ENCODE results near the gene HIRA. TPM values are rescaled to one million over a fixed set of nuclear protein-coding genes. Genes with fewer than 3 reads are reported as not detected.

The HIRA gene
- total and polyA plus RNA-seq, 2 of the 8 experiments (the other 6 are each of a cell fraction or from before 2014, with no cell fraction given) = 34.9 to 67.2 TPM

GRCh38 chr22:19401483-19401882 lies 30.1 kb downstream of the HIRA start:
- Histone ChIP-seq H4K91ac (replicated peaks; ENCODE audit: insufficient read length, low read length) (no peak overlapping the region), H2BK120ac (replicated peaks; ENCODE audit: low read depth, low read length) (no peak overlapping the region), H3K4me3 (ENCODE audit: extremely low read depth in 1 of 4, insufficient read depth in 2 of 4, low read depth in 3 of 4, low read length in 4 of 4) (no peak overlapping the region), H3K23ac (ENCODE audit: insufficient read length) (no peak overlapping the region), H3K4ac (replicated peaks; ENCODE audit: insufficient read length, low read depth, low read length) (no peak overlapping the region), H3K36me3 (ENCODE audit: control insufficient read depth in 2 of 4, insufficient read depth in 4 of 4, low read length in 3 of 4) (peaks cover 11 to 41% (median 28%) of the 10 kb centered on the region in 4 experiments; a peak in 7 of 8 replicates), H3K27me3 (replicated peaks in 1 of 4; ENCODE audit: control insufficient read depth in 3 of 4, extremely low read depth in 1 of 4, insufficient read depth in 3 of 4, low read length in 3 of 4) (no peaks in the 10 kb centered on the region), H4K8ac (ENCODE audit: extremely low read depth, insufficient read depth, low read length) (no peak overlapping the region), H3K4me1 (replicated peaks in 1 of 4; ENCODE audit: control insufficient read depth in 3 of 4, insufficient read depth in 4 of 4, low read length in 3 of 4) (no peaks in the 10 kb centered on the region), H2AK5ac (ENCODE audit: low read depth, low read length) (no peak overlapping the region), H2BK12ac (ENCODE audit: low read depth, low read length) (no peak overlapping the region), H2BK5ac (ENCODE audit: low read depth, low read length) (no peak overlapping the region), H3K14ac (ENCODE audit: insufficient read length) (no peak overlapping the region), H3K4me2 (ENCODE audit: insufficient read depth in 1 of 2, low read depth in 2 of 2, low read length in 2 of 2) (no peak overlapping the region), H3K79me1 (ENCODE audit: low read depth, low read length) (no peaks in the 10 kb centered on the region), H2BK15ac (ENCODE audit: low read length) (no peak overlapping the region), H2BK20ac (ENCODE audit: low read length) (no peak overlapping the region), H2AFZ (ENCODE audit: low read length) (no peak overlapping the region), H3K9ac (replicated peaks in 1 of 4; ENCODE audit: extremely low read depth in 1 of 4, low read depth in 3 of 4, low read length in 3 of 4) (no peak overlapping the region), H4K5ac (ENCODE audit: insufficient read length, low read depth, low read length) (no peak overlapping the region), H3K79me2 (ENCODE audit: control insufficient read depth in 1 of 2, insufficient read depth in 2 of 2, low read length in 2 of 2) (no peaks in the 10 kb centered on the region), H3K23me2 (ENCODE audit: low read depth, low read length) (no peaks in the 10 kb centered on the region), H3K18ac (ENCODE audit: extremely low read depth, low read length) (no peak overlapping the region), H3K56ac (replicated peaks; ENCODE audit: insufficient read length, low read depth, low read length) (no peak overlapping the region), H3K27ac (ENCODE audit: low read depth, low read length) (no peak overlapping the region), H3K9me3 (ENCODE audit: insufficient read depth in 2 of 2, low read depth in 1 of 2, low read length in 1 of 2) (no peaks in the 10 kb centered on the region), H4K20me1 (replicated peaks in 1 of 2; ENCODE audit: control insufficient read depth in 1 of 2, insufficient read depth in 2 of 2, low read length in 2 of 2) (peaks cover 0 to 9% of the 10 kb centered on the region in 2 experiments)
- WGBS, 2 experiments (ENCODE audit: extremely low coverage in 1 of 2, insufficient coverage in 1 of 2, insufficient read length in 1 of 2, insufficient replicate concordance in 2 of 2, low coverage in 1 of 2, low lambda C conversion rate in 2 of 2, missing lambda C conversion rate in 1 of 2) = 98% methylated on average over 4 of the region's 4 CpGs; no CpG with 5 or more reads in 1 of the 2 experiments
- DNase-seq (ENCODE audit: low read depth in 1 of 2, low spot score in 2 of 2) (no peak), FAIRE-seq (no peak)
- TF ChIP-seq YY1 (IDR thresholded peaks at IDR 0.05; ENCODE audit: low read depth, low read length) (no peak), SIRT6 (IDR thresholded peaks at IDR 0.05; ENCODE audit: low read length) (no peak), EP300 (IDR thresholded peaks at IDR 0.05; ENCODE audit: borderline replicate concordance in 1 of 2, low read depth in 2 of 2, low read length in 2 of 2) (no peak), MAFK (IDR thresholded peaks at IDR 0.05; ENCODE audit: low read depth, low read length) (no peak), HDAC6 (IDR thresholded peaks at IDR 0.05; ENCODE audit: low read depth, low read length) (no peak), GTF2F1 (IDR thresholded peaks at IDR 0.05; ENCODE audit: borderline replicate concordance, low read depth, low read length) (no peak), RAD21 (IDR thresholded peaks at IDR 0.05 in 1 of 2, conservative IDR thresholded peaks at IDR 0.05 in 1 of 2; ENCODE audit: low read depth in 2 of 2, low read length in 2 of 2) (no peak), SIX5 (IDR thresholded peaks at IDR 0.05; ENCODE audit: low read depth, low read length) (no peak), SRF (IDR thresholded peaks at IDR 0.05; ENCODE audit: low read depth, low read length) (no peak), ASH2L (IDR thresholded peaks at IDR 0.05; ENCODE audit: low read length) (no peak), KDM4A (IDR thresholded peaks at IDR 0.05; ENCODE audit: low read depth, low read length, severe bottlenecking) (no peak), HDAC2 (IDR thresholded peaks at IDR 0.05; ENCODE audit: borderline replicate concordance in 1 of 2, low read depth in 2 of 2, low read length in 2 of 2) (no peak), KDM5A (IDR thresholded peaks at IDR 0.05; ENCODE audit: low read length) (no peak), POLR2A (IDR thresholded peaks at IDR 0.05; ENCODE audit: control extremely low read depth in 1 of 2, low read depth in 2 of 2, low read length in 2 of 2) (no peak), CBX8 (IDR thresholded peaks at IDR 0.05; ENCODE audit: borderline replicate concordance, low read depth, low read length) (no peak), CHD2 (IDR thresholded peaks at IDR 0.05; ENCODE audit: low read length) (no peak)
- ChIA-PET CTCF (ENCODE audit: partially characterized antibody) (no interaction called here), POLR2A (ENCODE audit: partially characterized antibody) (no interaction called here)
